B cell (primary cell): ENCODE measurements around the gene GATA1. TPM values are rescaled to one million over a fixed set of nuclear protein-coding genes. Genes with fewer than 3 reads are reported as not detected.

Experiments
- ATAC-seq: fragments of 200-7000 bp; cut with Tn5 transposase; one replicate; pipeline ENCODE4 v1.10.0; 2021; ENCODE audit warnings: low read depth, mild to moderate bottlenecking, moderate number of reproducible peaks, moderate library complexity
- CTCF ChIA-PET: fragments of 350-600 bp; sonication (Branson Sonifier 250); formaldehyde crosslinking; loops from one replicate; lab custom pipeline; 2021; ENCODE audit warnings: antibody characterized with exemption, inconsistent platforms; lab: Charles Lee
- POLR2A ChIA-PET: fragments of 350-600 bp; sonication (Branson Sonifier 250); formaldehyde crosslinking; loops from one replicate; lab custom pipeline; 2021; ENCODE audit warnings: antibody characterized with exemption; lab: Charles Lee
- DNase-seq: peaks from one replicate; pipeline ENCODE4 v3.0.0; 2013
- H2AFZ ChIP-seq: 2 replicates; pipeline ENCODE4 v1.6.1; 2012; ENCODE audit warnings: mild to moderate bottlenecking, low read depth, low read length; ENCODE audit not compliant: insufficient read depth, poor library complexity, severe bottlenecking
- H3K27ac ChIP-seq, 2 donors: 1 replicate in 1 of 2; 2 replicates in 1 of 2; pipeline ENCODE4 v1.5.1; 2012 to 2013; ENCODE audit warnings: low read length in 2 of 2, mild to moderate bottlenecking in 2 of 2, moderate library complexity in 1 of 2
- H3K27me3 ChIP-seq, 4 experiments: fragments of 200-600 bp in 1 of 4; sonication (generic) in 1 of 4; replicated peaks in 1 of 4; 1 replicate in 2 of 4; 2 replicates in 2 of 4; pipeline versions ENCODE4 v1.6.1 to v1.7.0; 2013 to 2016; ENCODE audit warnings: low read length in 3 of 4, mild to moderate bottlenecking in 2 of 4, mixed read lengths in 1 of 4, moderate library complexity in 1 of 4; ENCODE audit not compliant: insufficient read depth in 4 of 4, control insufficient read depth in 3 of 4; ENCODE audit errors: control extremely low read depth in 1 of 4
- H3K36me3 ChIP-seq, 2 experiments: replicated peaks in 1 of 2; 1 replicate in 1 of 2; 2 replicates in 1 of 2; pipeline versions ENCODE4 v1.6.1 to v1.7.1; 2013; ENCODE audit warnings: low read length in 1 of 2; ENCODE audit not compliant: insufficient read depth in 2 of 2, control insufficient read depth in 1 of 2; ENCODE audit errors: control extremely low read depth in 1 of 2, extremely low read depth in 1 of 2
- H3K4me1 ChIP-seq, 2 donors: fragments of 200-600 bp in 1 of 2; sonication (generic) in 1 of 2; 1 replicate in 1 of 2; 2 replicates in 1 of 2; pipeline versions ENCODE4 v1.5.1 to v1.6.1; 2013 to 2017; ENCODE audit warnings: low read length in 2 of 2; ENCODE audit not compliant: control insufficient read depth in 2 of 2, insufficient read depth in 2 of 2
- H3K4me2 ChIP-seq: replicated peaks from 2 replicates; pipeline ENCODE3; 2012; ENCODE audit warnings: mild to moderate bottlenecking, low read depth, low read length; ENCODE audit not compliant: poor library complexity, severe bottlenecking
- H3K4me3 ChIP-seq, 5 experiments: fragments of 200-600 bp in 1 of 5; sonication (generic) in 1 of 5; 1 replicate in 3 of 5; 2 replicates in 2 of 5; pipeline versions ENCODE4 v1.5.1 to v1.7.0; 2011 to 2016; ENCODE audit warnings: low read length in 4 of 5, mild to moderate bottlenecking in 4 of 5, low read depth in 2 of 5, control low read depth in 1 of 5, moderate library complexity in 1 of 5; ENCODE audit not compliant: insufficient read depth in 1 of 5; ENCODE audit errors: control extremely low read depth in 1 of 5, extremely low read depth in 1 of 5
- H3K79me2 ChIP-seq: fragments of 200-600 bp; sonication (generic); one replicate; pipeline ENCODE4 v1.6.0; 2016; ENCODE audit warnings: low read length; ENCODE audit not compliant: control insufficient read depth, insufficient read depth
- H3K9ac ChIP-seq: fragments of 200-600 bp; sonication (generic); 2 replicates; pipeline ENCODE4 v1.6.1; 2017; ENCODE audit warnings: mild to moderate bottlenecking, low read length, moderate library complexity
- H3K9me3 ChIP-seq, 3 donors: one replicate each; pipeline versions ENCODE4 v1.6.1 to v1.7.1; 2013; ENCODE audit warnings: low read length in 2 of 3; ENCODE audit not compliant: control insufficient read depth in 2 of 3, insufficient read depth in 1 of 3; ENCODE audit errors: control extremely low read depth in 1 of 3
- H4K20me1 ChIP-seq: 2 replicates; pipeline ENCODE4 v1.6.0; 2012; ENCODE audit warnings: mild to moderate bottlenecking, low read length; ENCODE audit not compliant: insufficient read depth, control insufficient read depth, poor library complexity, severe bottlenecking
- H3K27ac Mint-ChIP-seq: one replicate; pipeline ENCODE4 v1.8.0; 2021; ENCODE audit warnings: mixed read lengths
- H3K27me3 Mint-ChIP-seq: one replicate; pipeline ENCODE4 v1.8.0; 2021; ENCODE audit warnings: mixed read lengths
- H3K4me1 Mint-ChIP-seq: one replicate; pipeline ENCODE4 v1.8.0; 2021; ENCODE audit warnings: mixed read lengths
- H3K4me3 Mint-ChIP-seq: one replicate; pipeline ENCODE4 v1.8.0; 2021; ENCODE audit warnings: mixed read lengths
- H3K9me3 Mint-ChIP-seq: one replicate; pipeline ENCODE4 v1.8.0; 2022; ENCODE audit warnings: mixed read lengths; ENCODE audit not compliant: insufficient read depth
- CTCF ChIP-seq: fragments of 200-600 bp; IDR thresholded peaks from one replicate; pipeline ENCODE4 v1.8.0; 2022; ENCODE audit warnings: antibody characterized with exemption, mild to moderate bottlenecking
- EZH2 ChIP-seq: IDR thresholded peaks from 2 replicates; pipeline ENCODE4 v1.6.1; 2012; ENCODE audit warnings: borderline replicate concordance, low read depth, mild to moderate bottlenecking, moderate library complexity, low read length; ENCODE audit not compliant: insufficient read depth, poor library complexity, severe bottlenecking
- WGBS: methylation state at CpG from one replicate; pipeline ENCODE4 v1.1.5; 2013; ENCODE audit warnings: missing lambda C conversion rate; ENCODE audit not compliant: insufficient coverage; 5-methylcytosine and 5-hydroxymethylcytosine counted together
- intact Hi-C: fragments of 100-400 bp; cut with micrococcal nuclease; formaldehyde crosslinking; loops from one replicate; pipeline ENCODE4 v1.10.0; 2022
- polyA plus RNA-seq: library from polyadenylated mRNA; depleted of rRNA; stranded (reverse); fragments of >200 nt; gene quantifications from 2 replicates; pipeline ENCODE4 v1.2.3, GENCODE V29; 2012
- total RNA-seq, 2 donors: library from RNA; stranded (reverse); fragments of 120-200 nt in 1 of 2; gene quantifications; 1 replicate in 1 of 2; 2 replicates in 1 of 2; pipeline versions ENCODE4 v1.2.3 to v1.2.4, GENCODE V29; 2013 to 2022

Gene GATA1
- total and polyA plus RNA-seq, 2 donors (not counting 1 experiment from before 2014, with no cell fraction given) = not detected

- Histone ChIP-seq H3K36me3 (peaks cover 0 to 4% of the 10 kb centered on the region in 2 experiments), H3K9ac (no peak within 1 kb of the TSS), H3K4me1 (peaks cover 0 to 6% of the 10 kb centered on the region in 2 donors), H3K79me2 (no peaks in the 10 kb centered on the region), H2AFZ (no peak within 1 kb of the TSS), H3K27me3 (peaks cover 0 to 19% (median 7%) of the 10 kb centered on the region in 4 experiments), H3K27ac (no peak within 1 kb of the TSS), H3K4me2 (peak within 1 kb of the TSS; percentile 54), H4K20me1 (no peaks in the 10 kb centered on the region), H3K4me3 (peak within 1 kb of the TSS in 1 of 5 experiments; percentile 15), H3K9me3 (peaks cover 0 to 11% (median 0%) of the 10 kb centered on the region in 3 donors)
- Mint-ChIP-seq H3K4me3 (peak within 1 kb of the TSS; percentile 66), H3K4me1 (peaks cover 7% of the 10 kb centered on the region), H3K27ac (no peak within 1 kb of the TSS), H3K27me3 (peaks cover 22% of the 10 kb centered on the region), H3K9me3 (no peaks in the 10 kb centered on the region)
- 25% methylated on average over 55 of the region's 67 CpGs for WGBS
- peak; percentile 32 for DNase-seq
- POLR2A ChIA-PET = no interaction called here
- intact Hi-C loops = no loop called here
- CTCF ChIA-PET = no interaction called here
- TF ChIP-seq EZH2 = no peak
- TF ChIP-seq CTCF = peak; percentile 20
- ATAC-seq = peak; percentile 61
These were observed 39.9 kb downstream of the GATA1 start, which contains the start of gene ERAS for GRCh38 chrX:48826135-48826875. TSS of gene ERAS (plus strand) at chrX:48826513. CDS start at chrX:48829124, 2,611 bp downstream.
